GM13977 (cell line): Measurements from ENCODE around the gene PLEKHM2.

Source experiments
- DNase-seq: peaks from one replicate; pipeline ENCODE4 v3.0.0; 2012; ENCODE audit warnings: low spot score
- in situ Hi-C: fragments of 300-500 bp; cut with MboI; formaldehyde crosslinking; loops from one replicate; pipeline ENCODE4 v1.12.0; 2022; ENCODE audit warnings: low sequenced_read_pairs, low pct_unique_long_range_greater_than_20kb, mixed read lengths, inconsistent platforms; ENCODE audit not compliant: unreplicated experiment
- TF ChIP-seq, protein P1 (sequence below): IDR thresholded peaks from 2 replicates; pipeline ENCODE4 v1.5.1; 2012; ENCODE audit warnings: mild to moderate bottlenecking, control low read depth; ENCODE audit not compliant: insufficient read depth; ENCODE audit errors: extremely low read depth, missing control alignments

PLEKHM2 gene

DNA sequence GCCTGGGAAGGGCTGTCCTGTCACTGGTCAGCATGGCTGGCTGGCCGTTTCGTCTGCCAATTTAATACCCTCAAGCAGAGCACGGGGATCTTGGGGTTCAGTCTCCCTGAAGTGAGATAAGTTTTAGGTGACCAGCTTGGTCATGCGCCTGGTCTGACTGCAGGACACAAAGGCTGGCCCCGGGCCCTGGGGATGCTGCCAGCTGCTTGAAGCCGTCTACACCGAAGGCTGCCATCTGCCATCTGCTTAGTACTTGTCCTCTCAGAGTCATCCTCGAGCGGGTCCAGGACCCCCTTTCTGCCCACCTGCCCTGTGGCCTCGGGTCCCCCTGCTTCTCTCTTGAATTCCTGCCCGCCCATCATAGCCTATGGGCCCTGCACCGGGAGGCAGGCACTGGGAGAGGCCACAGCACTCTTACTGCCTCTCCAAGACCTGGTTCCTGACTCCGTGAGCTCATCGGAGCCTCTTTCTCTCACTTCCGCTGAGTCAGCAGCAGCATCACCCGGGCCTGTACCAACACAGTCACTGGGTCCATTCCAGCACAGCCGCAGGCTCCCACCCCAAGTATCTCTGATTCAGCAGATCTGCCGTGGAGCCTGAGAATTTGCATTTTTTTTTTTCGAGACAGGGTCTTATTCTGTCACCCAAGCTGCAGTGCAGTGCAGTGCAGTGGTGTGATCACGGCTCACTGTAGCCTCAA lies 81.5 kb downstream of the PLEKHM2 start:
- in situ Hi-C loops: no loop called here

DNA sequence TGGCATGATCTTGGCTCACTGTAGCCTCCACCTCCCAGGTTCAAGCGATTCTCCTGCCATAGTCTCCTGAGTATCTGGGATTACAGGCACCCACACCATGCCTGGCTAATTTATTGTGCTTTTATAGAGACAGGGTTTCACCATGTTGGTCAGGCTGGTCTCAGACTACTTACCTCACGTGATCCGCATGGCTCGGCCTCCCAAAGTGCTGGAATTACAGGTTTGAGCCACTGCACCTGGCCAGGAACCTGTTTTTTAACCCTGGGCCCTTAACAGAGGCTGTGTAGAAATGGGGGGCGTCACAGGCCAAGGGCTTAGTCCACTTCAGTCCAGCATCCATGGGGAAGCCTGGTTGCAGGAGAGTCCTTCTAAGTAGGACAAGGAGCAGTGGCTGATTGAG lies 83.8 kb downstream of the PLEKHM2 start:
- TF ChIP-seq, protein P1, sequence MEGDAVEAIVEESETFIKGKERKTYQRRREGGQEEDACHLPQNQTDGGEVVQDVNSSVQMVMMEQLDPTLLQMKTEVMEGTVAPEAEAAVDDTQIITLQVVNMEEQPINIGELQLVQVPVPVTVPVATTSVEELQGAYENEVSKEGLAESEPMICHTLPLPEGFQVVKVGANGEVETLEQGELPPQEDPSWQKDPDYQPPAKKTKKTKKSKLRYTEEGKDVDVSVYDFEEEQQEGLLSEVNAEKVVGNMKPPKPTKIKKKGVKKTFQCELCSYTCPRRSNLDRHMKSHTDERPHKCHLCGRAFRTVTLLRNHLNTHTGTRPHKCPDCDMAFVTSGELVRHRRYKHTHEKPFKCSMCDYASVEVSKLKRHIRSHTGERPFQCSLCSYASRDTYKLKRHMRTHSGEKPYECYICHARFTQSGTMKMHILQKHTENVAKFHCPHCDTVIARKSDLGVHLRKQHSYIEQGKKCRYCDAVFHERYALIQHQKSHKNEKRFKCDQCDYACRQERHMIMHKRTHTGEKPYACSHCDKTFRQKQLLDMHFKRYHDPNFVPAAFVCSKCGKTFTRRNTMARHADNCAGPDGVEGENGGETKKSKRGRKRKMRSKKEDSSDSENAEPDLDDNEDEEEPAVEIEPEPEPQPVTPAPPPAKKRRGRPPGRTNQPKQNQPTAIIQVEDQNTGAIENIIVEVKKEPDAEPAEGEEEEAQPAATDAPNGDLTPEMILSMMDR: no peak
- in situ Hi-C loops: no loop called here
- DNase-seq: no peak

More for the DNA sequence above, 81.5 kb downstream of the PLEKHM2 start:
- TF ChIP-seq, protein P1: no peak
- DNase-seq: no peak

DNA sequence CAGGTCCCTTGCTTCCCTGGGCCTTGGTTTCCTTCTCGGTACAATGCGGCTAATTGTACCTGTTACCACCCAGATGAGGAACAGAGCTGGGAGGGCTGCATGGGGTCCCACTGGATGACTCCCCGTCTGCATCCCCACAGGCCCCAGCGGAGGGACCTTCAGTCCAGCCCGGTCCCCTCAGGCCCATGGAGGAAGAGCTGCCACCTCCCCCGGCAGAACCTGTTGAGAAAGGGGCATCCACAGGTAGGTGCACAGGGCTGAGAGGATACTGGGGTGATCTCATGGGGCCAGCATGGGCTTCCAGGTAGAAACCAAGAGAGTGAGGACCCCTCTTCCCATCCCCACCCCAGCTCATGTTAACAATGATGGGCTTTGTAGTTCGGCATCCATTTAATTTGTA lies 84.3 kb downstream of the PLEKHM2 start:
- no peak for DNase-seq
- in situ Hi-C loops: no loop called here
- TF ChIP-seq, protein P1: no peak

DNA sequence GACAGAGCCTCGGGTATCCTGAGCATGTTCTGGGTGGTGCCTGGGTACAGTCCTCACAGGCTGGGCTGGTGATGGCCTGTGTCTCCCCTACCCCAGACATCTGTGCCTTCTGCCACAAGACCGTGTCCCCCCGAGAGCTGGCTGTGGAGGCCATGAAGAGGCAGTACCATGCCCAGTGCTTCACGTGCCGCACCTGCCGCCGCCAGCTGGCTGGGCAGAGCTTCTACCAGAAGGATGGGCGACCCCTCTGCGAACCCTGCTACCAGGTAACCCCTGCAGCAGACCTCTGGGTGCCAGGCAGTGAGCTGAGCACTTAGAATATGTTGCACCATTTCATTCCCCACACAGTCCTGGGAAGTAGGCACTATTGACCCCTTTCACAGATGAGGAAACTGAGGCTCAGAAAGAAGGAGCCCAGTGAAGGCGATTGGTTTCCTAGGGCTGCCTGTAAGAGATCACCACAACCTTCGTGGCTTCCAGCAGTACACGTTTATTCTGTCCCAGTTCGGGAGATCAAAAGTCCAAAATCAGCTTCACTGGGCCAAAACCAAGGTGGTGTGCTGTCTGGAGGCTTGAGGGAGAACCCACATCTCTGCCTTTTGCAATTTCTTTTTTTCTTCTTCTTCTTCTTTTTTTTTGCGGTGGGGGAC lies 86.3 kb downstream of the PLEKHM2 start:
- TF ChIP-seq, protein P1: no peak
- no peak for DNase-seq
- in situ Hi-C loops: no loop called here

DNA sequence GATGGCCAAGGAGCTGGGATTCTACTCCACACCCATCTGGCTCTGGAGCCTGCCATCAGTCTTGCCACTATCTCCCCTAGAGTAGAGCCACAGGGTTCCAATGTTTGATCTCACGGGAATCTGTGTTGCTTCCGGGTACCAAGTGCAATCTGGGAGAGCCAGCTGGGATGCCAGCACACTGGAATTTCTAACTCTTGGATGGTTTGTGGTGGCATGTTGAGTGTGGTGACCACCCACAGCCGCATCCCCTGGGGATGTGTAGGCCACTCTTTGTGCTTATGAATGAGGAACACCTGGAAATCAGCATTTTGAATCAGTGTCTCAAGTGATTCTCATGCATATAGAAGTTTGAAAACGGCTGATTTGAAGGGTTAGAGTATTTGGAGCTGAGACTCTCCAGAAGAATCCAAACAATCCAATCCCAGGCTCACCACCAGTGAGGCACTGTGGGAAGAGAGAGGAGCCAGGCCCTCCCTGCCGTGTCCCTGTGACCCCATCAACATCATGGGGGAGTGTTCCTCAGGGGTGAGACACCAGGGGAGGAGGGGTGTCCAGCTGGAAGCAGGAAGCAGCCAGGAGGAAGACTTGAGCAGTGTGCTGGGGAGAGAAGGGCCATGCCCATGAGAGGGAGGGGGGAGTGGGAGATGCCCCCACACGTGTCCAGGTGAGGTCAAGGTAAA lies 87.9 kb downstream of the PLEKHM2 start:
- in situ Hi-C loops: no loop called here
- DNase-seq: no peak
- TF ChIP-seq, protein P1: no peak

DNA sequence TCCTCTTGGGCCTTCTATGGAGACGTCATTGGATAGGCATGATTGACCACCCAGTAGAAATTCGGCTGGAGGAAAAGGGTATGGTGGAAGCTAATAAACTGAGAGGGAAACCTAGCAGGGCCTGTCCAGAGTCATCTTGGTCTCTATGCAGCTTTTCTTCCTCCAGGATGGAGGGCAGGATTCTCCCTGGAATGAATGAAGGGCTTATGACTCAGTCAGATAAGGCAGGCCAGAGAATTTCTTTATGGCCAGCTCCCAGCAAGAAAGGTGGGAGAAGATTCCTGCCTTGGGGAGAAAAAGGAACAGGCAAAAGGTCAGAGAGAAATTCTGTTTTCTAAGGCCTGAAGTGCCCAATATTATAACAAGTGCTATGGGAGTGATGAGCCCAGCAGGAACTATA lies 91.6 kb downstream of the PLEKHM2 start:
- TF ChIP-seq, protein P1: no peak
- no peak for DNase-seq
- in situ Hi-C loops: loop anchor here (25.0 kb wide), 1 partner anchor 412 kb away; no protein-coding TSS in a partner anchor
